K562 (cell line): ENCODE measurements around the gene NUP107. TPM values are rescaled to one million over a fixed set of nuclear protein-coding genes. Genes with fewer than 3 reads are reported as not detected.

Experiments used
- CREB1 ChIP-seq, 2 experiments: sonication (generic) in 1 of 2; formaldehyde crosslinking in 1 of 2; IDR thresholded peaks; 2 replicates each; pipeline versions ENCODE4 v1.6.1 to v1.8.0; 2012 to 2022; ENCODE audit warnings: inconsistent platforms in 1 of 2, mild to moderate bottlenecking in 1 of 2, missing genetic modification reagents in 1 of 2, moderate library complexity in 1 of 2
- FOXA1 ChIP-seq: fragments of 450-650 bp; IDR thresholded peaks from 2 replicates; pipeline ENCODE4 v1.6.1; 2016; ENCODE audit warnings: mild to moderate bottlenecking, borderline replicate concordance
- FOXK1 ChIP-seq: sonication (generic); formaldehyde crosslinking; IDR thresholded peaks from 2 replicates; pipeline ENCODE4 v1.8.0; 2022; ENCODE audit warnings: missing genetic modification reagents, mild to moderate bottlenecking, borderline replicate concordance
- HCFC1 ChIP-seq: IDR thresholded peaks from 2 replicates; pipeline ENCODE4 v1.6.1; 2012; ENCODE audit warnings: low read depth, low read length, improper control_type of control experiment
- ID3 ChIP-seq, 2 experiments: fragments of 250-450 bp in 1 of 2; fragments of 450-650 bp in 1 of 2; sonication (Bioruptor Pico) in 1 of 2; IDR thresholded peaks; 2 replicates each; pipeline versions ENCODE4 v1.6.1 to v1.8.0; 2016 to 2021; ENCODE audit warnings: mild to moderate bottlenecking in 2 of 2, moderate library complexity in 2 of 2, missing compliant biosample characterization in 1 of 2, missing genetic modification characterization in 1 of 2
- JUNB ChIP-seq: fragments of 450-650 bp; formaldehyde crosslinking; conservative IDR thresholded peaks from 2 replicates; pipeline ENCODE4 v1.4.0; 2020; ENCODE audit warnings: mild to moderate bottlenecking
- LARP7 ChIP-seq: fragments of 450-650 bp; IDR thresholded peaks from 2 replicates; pipeline ENCODE4 v1.6.1; 2016
- LEF1 ChIP-seq: fragments of 450-650 bp; IDR thresholded peaks from 2 replicates; pipeline ENCODE4 v1.6.1; 2016; ENCODE audit warnings: mild to moderate bottlenecking
- MAFF ChIP-seq: IDR thresholded peaks from 2 replicates; pipeline ENCODE4 v1.6.1; 2012; ENCODE audit warnings: low read length, improper control_type of control experiment
- MEIS2 ChIP-seq: fragments of 450-650 bp; IDR thresholded peaks from 2 replicates; pipeline ENCODE4 v1.6.1; 2014; ENCODE audit warnings: mild to moderate bottlenecking; ENCODE audit not compliant: partially characterized antibody
- NFIX ChIP-seq: fragments of 250-450 bp; sonication (Bioruptor Pico); IDR thresholded peaks from 2 replicates; pipeline ENCODE4 v1.4.0; 2020; ENCODE audit warnings: low read depth, mild to moderate bottlenecking, moderate library complexity
- RAD21 ChIP-seq, 2 experiments: fragments of 250-450 bp in 1 of 2; fragments of 450-650 bp in 1 of 2; sonication (Bioruptor Pico) in 1 of 2; formaldehyde crosslinking in 1 of 2; IDR thresholded peaks in 1 of 2; conservative IDR thresholded peaks in 1 of 2; 2 replicates each; pipeline versions ENCODE4 v1.4.0 to v1.8.0; 2020 to 2022; ENCODE audit warnings: mild to moderate bottlenecking in 2 of 2, moderate library complexity in 1 of 2
- RBBP5 ChIP-seq: fragments of 200-600 bp; sonication (generic); IDR thresholded peaks from 2 replicates; pipeline ENCODE4 v1.6.1; 2012; ENCODE audit warnings: borderline replicate concordance, mild to moderate bottlenecking, low read length, control low read depth, inconsistent platforms; ENCODE audit not compliant: insufficient read depth, poor library complexity, severe bottlenecking
- SRSF3 ChIP-seq: fragments of 200-400 bp; formaldehyde crosslinking; IDR thresholded peaks from 2 replicates; pipeline ENCODE4 v1.6.1; 2016; ENCODE audit warnings: mild to moderate bottlenecking, low read length, moderate library complexity; ENCODE audit not compliant: insufficient read depth
- STAG1 ChIP-seq: sonication (generic); formaldehyde crosslinking; IDR thresholded peaks from 2 replicates; pipeline ENCODE4 v1.5.0; 2020; ENCODE audit warnings: missing genetic modification reagents, borderline replicate concordance
- TCF15 ChIP-seq: fragments of 250-450 bp; sonication (Bioruptor Pico); IDR thresholded peaks from 2 replicates; pipeline ENCODE4 v1.8.0; 2022; ENCODE audit warnings: moderate library complexity, mild to moderate bottlenecking, inconsistent platforms
- TFAP4 ChIP-seq: sonication (generic); formaldehyde crosslinking; IDR thresholded peaks from 2 replicates; pipeline ENCODE4 v1.8.0; 2022; ENCODE audit warnings: missing genetic modification reagents, mild to moderate bottlenecking, moderate library complexity, borderline replicate concordance
- ZNF217 ChIP-seq: sonication (generic); formaldehyde crosslinking; IDR thresholded peaks from 2 replicates; pipeline ENCODE4 v1.8.0; 2022; ENCODE audit warnings: mild to moderate bottlenecking, missing genetic modification reagents
- ZNF354B ChIP-seq: fragments of 250-450 bp; sonication (Bioruptor Pico); IDR thresholded peaks from 2 replicates; pipeline ENCODE4 v1.4.0; 2020
- ZNF395 ChIP-seq: fragments of 200-800 bp; sonication (Bioruptor generic); IDR thresholded peaks from 2 replicates; pipeline ENCODE4 v1.6.1; 2017; ENCODE audit warnings: missing genetic modification characterization, missing compliant biosample characterization
- ZNF639 ChIP-seq, 2 experiments: fragments of 200-800 bp in 1 of 2; sonication (Bioruptor generic) in 1 of 2; sonication (generic) in 1 of 2; formaldehyde crosslinking in 1 of 2; IDR thresholded peaks in 1 of 2; conservative IDR thresholded peaks in 1 of 2; 2 replicates each; pipeline versions ENCODE4 v1.5.0 to v1.6.1; 2016 to 2020; ENCODE audit warnings: missing compliant biosample characterization in 1 of 2, missing genetic modification characterization in 1 of 2, missing genetic modification reagents in 1 of 2
- polyA plus RNA-seq, 8 experiments: library from polyadenylated mRNA; depleted of rRNA in 4 of 8; stranded (reverse) in 5 of 8; unstranded in 3 of 8; fragments of >200 nt; fragmentation: Nextera tagmentation in 2 of 8; fragmentation: Illumina TruSeq in 1 of 8; extraction: Ambion mirVana in 2 of 8; extraction: Trizol in 1 of 8; gene quantifications; 2 replicates each; pipeline versions ENCODE4 v1.2.1 to v1.2.3, GENCODE V29; 2011 to 2014; ENCODE audit warnings: inconsistent platforms in 1 of 8, missing spikeins in 1 of 8
- total RNA-seq, 7 experiments: library from RNA; depleted of rRNA in 6 of 7; stranded (reverse); fragments of >200 nt in 6 of 7; fragmentation: Illumina TruSeq in 2 of 7; extraction: Trizol in 2 of 7; gene quantifications; 2 replicates each; pipeline versions ENCODE4 v1.2.1 to v1.2.3, GENCODE V29; 2011 to 2021; ENCODE audit warnings: low replicate concordance in 1 of 7

NUP107 gene
- total and polyA plus RNA-seq, 9 of the 15 experiments (the other 6 are each of a cell fraction or from before 2014, with no cell fraction given), result 129 to 277 (median 199) TPM

GRCh38 chr12:68686595-68687521, at the start of gene NUP107 (continued):
- TF ChIP-seq ID3 (CRISPR knock-in tag; IDR thresholded peaks at IDR 0.05) (no peak), ID3 (tag; IDR thresholded peaks at IDR 0.05) (peak; percentile 71; the same call in 1 of the 2 replicates), CREB1 (IDR thresholded peaks at IDR 0.05) (no peak; the same call in 1 of the 2 replicates), CREB1 (CRISPR knock-in tag; IDR thresholded peaks at IDR 0.05) (no peak; the same call in 1 of the 2 replicates), TCF15 (CRISPR knock-in tag) (0 out of 2 replicates have a peak, but pooled peaks have one; percentile 19), MEIS2 (peak; percentile 89), ZNF639 (CRISPR knock-in tag; conservative IDR thresholded peaks at IDR 0.05 in 1 of 2, IDR thresholded peaks at IDR 0.05 in 1 of 2) (peak in 1 of 2 experiments; percentile 70; a peak in 1 of 4 replicates), ZNF395 (CRISPR knock-in tag) (peak; percentile 43), ZNF217 (CRISPR knock-in tag) (no peak), FOXK1 (CRISPR knock-in tag) (peak; percentile 67; the same call in 1 of the 2 replicates), MAFF (no peak; the same call in 1 of the 2 replicates), LARP7 (no peak), JUNB (no peak), TFAP4 (CRISPR knock-in tag) (peak; percentile 85), RBBP5 (peak; percentile 91), HCFC1 (peak; percentile 96), ZNF354B (CRISPR knock-in tag) (no peak), RAD21 (CRISPR knock-in tag; conservative IDR thresholded peaks at IDR 0.05 in 1 of 2, IDR thresholded peaks at IDR 0.05 in 1 of 2) (peak; percentile 27 to 34; a peak in 3 of 4 replicates), FOXA1 (no peak), SRSF3 (no peak), NFIX (CRISPR knock-in tag) (no peak), STAG1 (CRISPR knock-in tag) (no peak), LEF1 (no peak; the same call in 1 of the 2 replicates)
